Measurements from ENCODE around the gene KIF7.

Gene KIF7

DNA sequence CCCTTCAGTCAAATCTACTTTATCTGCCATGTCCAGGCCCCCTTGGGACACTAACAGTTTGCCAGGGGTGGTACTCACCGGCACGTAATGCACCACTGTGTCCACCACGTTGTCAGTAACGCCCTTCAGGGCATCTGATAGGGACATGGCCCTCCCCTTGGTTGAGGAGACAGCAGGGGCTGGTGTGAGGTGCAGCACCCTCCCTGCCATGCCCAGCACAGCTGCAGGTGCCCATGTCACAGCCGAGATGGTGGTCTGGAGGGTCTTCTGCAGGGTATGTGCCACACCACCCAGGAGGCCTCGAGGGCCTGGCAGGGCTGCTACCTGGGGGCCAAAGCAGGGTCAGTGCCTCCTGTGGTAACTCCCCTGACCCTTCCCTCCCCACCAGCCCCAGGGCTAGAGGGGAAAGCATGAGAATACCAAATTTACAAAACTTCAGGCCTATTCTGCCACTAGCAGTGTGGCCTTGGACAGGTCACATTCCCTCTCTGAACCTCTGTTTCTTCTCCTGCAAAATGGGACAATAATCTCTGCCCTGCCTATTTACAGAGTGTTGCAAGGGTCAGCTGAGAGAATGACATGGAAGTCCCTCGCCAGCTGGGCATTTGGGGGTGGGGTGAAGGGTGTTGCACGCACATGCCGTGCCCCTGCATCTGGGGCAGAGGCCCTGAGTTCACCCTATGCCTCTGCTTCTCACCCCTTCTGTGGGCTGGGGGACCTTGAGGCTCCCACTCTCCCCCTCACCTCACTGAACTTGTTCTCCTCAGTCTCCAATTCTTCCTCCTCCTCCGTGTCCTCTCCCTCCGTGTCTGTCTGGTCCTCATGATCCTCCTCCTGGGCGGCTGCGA is 11.8 kb upstream of the KIF7 start:
- DNase-seq (ENCODE audit: low read depth) = no peak
- H3K4me3 ChIP-seq (ENCODE audit: low read depth, low read length) = no peak overlapping the region
- in situ Hi-C loops (cut with HindIII; ENCODE audit: low sequenced_read_pairs) = no loop called here
- TF ChIP-seq, protein P1, sequence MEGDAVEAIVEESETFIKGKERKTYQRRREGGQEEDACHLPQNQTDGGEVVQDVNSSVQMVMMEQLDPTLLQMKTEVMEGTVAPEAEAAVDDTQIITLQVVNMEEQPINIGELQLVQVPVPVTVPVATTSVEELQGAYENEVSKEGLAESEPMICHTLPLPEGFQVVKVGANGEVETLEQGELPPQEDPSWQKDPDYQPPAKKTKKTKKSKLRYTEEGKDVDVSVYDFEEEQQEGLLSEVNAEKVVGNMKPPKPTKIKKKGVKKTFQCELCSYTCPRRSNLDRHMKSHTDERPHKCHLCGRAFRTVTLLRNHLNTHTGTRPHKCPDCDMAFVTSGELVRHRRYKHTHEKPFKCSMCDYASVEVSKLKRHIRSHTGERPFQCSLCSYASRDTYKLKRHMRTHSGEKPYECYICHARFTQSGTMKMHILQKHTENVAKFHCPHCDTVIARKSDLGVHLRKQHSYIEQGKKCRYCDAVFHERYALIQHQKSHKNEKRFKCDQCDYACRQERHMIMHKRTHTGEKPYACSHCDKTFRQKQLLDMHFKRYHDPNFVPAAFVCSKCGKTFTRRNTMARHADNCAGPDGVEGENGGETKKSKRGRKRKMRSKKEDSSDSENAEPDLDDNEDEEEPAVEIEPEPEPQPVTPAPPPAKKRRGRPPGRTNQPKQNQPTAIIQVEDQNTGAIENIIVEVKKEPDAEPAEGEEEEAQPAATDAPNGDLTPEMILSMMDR (IDR thresholded peaks at IDR 0.05; ENCODE audit: low read depth, low read length, missing control alignments) = no peak

DNA sequence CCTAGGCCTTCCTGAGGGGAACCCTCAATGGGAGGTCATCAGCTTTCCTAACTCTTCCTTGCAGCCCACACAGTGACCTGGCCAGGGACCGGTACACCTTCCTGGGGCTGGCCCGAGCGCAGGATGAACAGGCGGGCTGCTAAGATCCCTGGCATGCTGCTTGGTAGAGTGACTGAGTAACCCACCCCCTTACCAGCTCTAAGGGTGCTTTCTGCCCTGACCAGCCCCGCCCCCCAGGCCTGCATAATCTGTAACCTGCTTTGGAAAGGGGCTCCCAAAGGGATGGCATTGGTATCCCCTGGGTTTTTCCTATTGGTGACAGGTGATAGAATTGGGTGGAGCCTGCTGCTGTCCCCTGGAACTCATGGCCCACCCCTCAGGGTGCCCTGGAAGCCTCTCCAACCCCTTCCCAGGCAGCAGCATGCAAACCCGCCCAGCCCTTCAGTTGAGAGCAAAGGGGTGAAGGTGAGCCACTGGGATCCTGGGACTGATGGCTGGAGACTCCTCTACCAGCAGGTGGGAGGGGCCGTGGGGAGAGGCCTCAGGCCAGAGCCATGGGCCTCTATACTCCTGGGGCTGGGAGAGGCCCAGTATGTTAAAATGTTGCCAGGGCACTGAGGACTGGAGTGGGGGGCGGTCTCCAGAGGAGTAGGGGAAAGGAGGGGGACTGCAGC is 11.1 kb upstream of the KIF7 start:
- no peak overlapping the region for H3K4me3 ChIP-seq (ENCODE audit: low read depth, low read length)
- DNase-seq (ENCODE audit: low read depth) = no peak
- TF ChIP-seq, protein P1 (IDR thresholded peaks at IDR 0.05; ENCODE audit: low read depth, low read length, missing control alignments) = no peak
- in situ Hi-C loops (cut with HindIII; ENCODE audit: low sequenced_read_pairs) = no loop called here

DNA sequence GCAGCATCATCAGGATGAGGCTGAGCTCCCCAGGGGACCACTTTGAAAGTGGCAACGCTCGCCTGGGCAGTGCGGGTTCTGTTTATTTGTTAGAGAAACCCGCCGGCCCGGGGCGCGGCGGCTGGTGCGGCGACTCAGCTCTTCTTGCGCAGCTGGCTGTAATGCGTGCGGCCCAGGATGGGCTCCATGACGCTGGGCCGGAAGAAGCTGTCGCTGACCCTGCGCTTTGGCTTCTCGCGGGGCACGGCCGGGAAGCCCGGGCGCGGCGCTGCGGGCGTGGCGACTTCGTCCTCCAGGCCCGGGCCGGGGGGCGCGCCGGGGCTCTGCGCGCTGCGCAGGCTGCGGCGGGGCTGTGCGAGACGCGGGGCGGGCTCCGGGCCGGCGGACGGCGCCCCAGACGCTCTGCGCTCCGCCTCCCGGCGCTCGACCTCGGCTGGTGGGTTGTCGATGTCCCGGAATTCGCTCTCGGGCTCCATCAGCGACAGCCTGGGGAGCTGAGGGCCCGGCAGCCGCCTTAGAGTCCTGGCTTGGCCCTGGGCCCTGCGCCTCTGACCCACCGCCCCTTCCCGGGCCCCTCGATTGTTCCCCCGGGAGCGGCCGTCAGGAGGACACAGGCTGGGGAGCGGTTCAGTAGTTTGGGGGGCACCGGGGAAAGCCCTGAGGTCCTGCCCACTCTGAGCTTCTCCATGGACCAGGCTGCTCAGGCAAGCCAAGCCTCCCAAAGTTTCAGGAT is 10.3 kb upstream of the KIF7 start:
- peak overlapping the region; percentile 25 for H3K4me3 ChIP-seq (ENCODE audit: low read depth, low read length)
- DNase-seq (ENCODE audit: low read depth) = no peak
- in situ Hi-C loops (cut with HindIII; ENCODE audit: low sequenced_read_pairs) = no loop called here
- TF ChIP-seq, protein P1 (IDR thresholded peaks at IDR 0.05; ENCODE audit: low read depth, low read length, missing control alignments) = no peak

DNA sequence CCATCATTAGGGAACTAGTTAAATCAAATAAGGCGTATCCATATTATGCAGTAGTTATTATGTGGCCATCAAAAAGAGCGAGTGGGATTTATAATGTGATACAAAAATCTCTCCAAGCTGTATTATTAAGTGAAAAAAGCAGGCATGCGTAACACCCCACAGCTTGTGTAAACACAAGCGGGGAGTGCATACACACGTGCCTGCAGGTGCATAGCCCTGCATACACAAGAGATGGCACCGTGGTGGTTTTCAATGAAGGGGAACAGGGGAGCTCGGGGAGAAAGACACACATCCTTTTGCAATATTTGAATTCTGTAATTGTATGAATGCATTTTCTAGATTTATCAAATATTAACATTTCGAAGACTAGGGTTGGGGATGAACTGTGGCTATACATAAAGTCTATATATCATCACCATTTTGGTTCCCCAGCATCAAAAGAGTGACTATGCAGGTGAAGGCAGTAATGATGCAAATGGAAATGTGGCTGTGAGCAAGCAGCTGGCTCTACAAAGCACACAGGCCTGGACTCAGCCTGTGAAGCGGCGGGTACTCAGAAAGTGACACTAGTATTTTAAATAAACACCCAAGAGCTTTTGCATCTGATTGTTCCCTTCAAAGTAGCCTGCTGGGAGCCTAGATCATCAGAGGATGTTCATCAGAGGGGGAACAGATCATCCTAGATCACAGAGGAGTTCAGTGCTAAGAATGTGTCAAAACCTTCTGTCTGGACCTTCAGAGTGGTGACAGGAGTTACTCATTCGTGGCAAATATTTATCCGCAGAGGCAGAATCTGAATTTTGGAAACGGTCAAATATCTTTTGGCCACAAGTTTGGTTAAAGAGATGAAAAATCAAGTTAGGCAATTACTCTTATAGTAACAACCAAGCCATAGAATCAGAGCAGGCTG is 9.4 kb upstream of the KIF7 start:
- no peak overlapping the region for H3K4me3 ChIP-seq (ENCODE audit: low read depth, low read length)
- DNase-seq (ENCODE audit: low read depth) = no peak
- TF ChIP-seq, protein P1 (IDR thresholded peaks at IDR 0.05; ENCODE audit: low read depth, low read length, missing control alignments) = no peak
- in situ Hi-C loops (cut with HindIII; ENCODE audit: low sequenced_read_pairs) = no loop called here

DNA sequence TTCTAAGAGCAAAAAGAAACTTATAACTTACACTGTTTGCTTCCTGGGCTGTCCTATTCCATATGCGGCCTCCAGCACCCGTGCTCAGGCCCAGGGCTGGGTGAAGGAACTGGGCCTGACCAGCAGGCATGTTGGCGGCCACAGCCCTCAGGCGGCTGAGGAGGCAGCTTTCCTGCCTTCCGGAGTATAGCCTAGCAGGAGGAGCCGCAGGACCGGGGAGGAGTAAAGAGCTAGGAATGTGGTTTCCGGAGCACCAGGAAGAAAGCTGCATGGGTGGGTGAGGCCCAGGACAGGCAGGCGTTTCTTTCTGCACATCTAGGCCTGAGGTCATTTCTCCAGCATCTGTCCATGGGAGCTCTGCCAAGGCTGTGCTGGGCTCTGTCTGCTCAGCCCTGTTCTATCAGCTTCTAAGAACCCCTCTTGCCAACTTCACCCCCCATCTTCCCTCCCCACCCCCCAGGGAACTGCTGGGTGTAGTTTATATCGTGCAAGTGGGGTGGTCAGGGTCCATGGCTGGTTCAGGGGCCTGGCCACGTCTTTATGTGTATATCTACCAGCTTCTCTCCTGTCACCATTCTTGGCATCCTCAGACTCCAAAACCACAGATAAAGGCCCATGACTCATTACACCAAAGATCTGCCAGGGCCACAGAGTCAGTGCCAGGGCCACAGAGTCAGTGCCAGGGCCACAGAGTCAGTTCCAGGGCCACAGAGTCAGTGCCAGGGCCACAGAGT is 7.8 kb upstream of the KIF7 start:
- no peak overlapping the region for H3K4me3 ChIP-seq (ENCODE audit: low read depth, low read length)
- peak; percentile 46 for DNase-seq (ENCODE audit: low read depth)
- TF ChIP-seq, protein P1 (IDR thresholded peaks at IDR 0.05; ENCODE audit: low read depth, low read length, missing control alignments) = no peak
- in situ Hi-C loops (cut with HindIII; ENCODE audit: low sequenced_read_pairs) = no loop called here

Measured in astrocyte of the cerebellum (primary cell).